ENCODE results near the gene CLASP1.
A peak's percentile ranks its signal among the peaks of the same experiment; 100 is the strongest.

Gene CLASP1

GRCh38 chr2:121359716-121360565, 289.3 kb downstream of the CLASP1 start:
- no peaks in the 10 kb centered on the region for H3K9me3 Mint-ChIP-seq
- H3K36me3 Mint-ChIP-seq = peaks cover 33% of the 10 kb centered on the region
- no peaks in the 10 kb centered on the region for H3K27me3 Mint-ChIP-seq
- DNase-seq = no peak
- H3K4me1 Mint-ChIP-seq = no peaks in the 10 kb centered on the region
- CTCF ChIA-PET = interaction anchor here (1.2 kb wide), 1 partner anchor 278 kb away, joined by 3 read pairs; no protein-coding TSS in a partner anchor
- no peak overlapping the region for H3K4me3 Mint-ChIP-seq
- H3K27ac Mint-ChIP-seq = no peak overlapping the region

DNA sequence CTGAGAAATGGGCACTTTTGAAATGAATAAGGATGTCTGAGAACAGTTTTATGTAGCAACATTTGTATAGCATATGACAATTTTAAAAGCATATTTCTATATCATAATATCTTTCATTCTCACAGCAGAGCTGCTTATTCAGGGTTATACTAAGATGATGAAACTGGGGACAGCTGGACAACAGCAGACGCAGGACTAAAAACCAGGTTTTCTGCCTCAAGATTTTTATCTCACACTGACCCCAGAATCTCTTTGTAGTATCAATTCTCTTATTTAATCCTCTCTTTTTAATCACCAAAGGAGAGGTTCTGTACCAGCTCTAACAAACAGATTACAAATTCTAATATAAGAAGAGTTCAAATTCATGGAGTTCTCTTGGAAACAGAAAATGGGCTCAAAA, 290.1 kb downstream of the CLASP1 start:
- Mint-ChIP-seq H3K4me3 (no peak overlapping the region), H3K27me3 (no peaks in the 10 kb centered on the region), H3K27ac (no peak overlapping the region), H3K36me3 (peaks cover 37% of the 10 kb centered on the region), H3K4me1 (no peaks in the 10 kb centered on the region), H3K9me3 (no peaks in the 10 kb centered on the region)
- CTCF ChIA-PET = interaction anchor here (1.2 kb wide), 1 partner anchor 277 kb away, joined by 3 read pairs; no protein-coding TSS in a partner anchor
- DNase-seq = no peak

DNA sequence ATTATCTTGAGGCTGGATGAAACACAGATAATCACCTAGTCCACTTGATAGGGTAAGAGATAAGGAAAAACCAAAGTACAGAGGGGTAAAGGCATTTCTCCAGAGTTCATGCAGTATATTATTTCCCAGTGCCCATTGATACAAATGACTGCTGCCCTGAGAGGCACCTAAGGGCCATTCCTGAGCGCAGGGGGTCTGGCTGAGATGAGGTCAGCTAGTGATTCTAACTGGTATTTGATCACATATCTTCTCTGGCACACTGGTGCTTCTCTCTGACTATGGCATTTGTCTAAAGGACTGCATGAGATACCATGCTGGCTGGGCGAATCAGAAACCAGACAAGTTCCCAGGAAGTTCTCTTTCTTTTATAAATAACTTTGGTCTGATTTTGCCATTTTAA, 291.0 kb downstream of the CLASP1 start:
- CTCF ChIA-PET = no interaction called here
- Mint-ChIP-seq H3K27me3 (no peaks in the 10 kb centered on the region), H3K4me3 (no peak overlapping the region), H3K27ac (no peak overlapping the region), H3K36me3 (peaks cover 34% of the 10 kb centered on the region), H3K9me3 (no peaks in the 10 kb centered on the region), H3K4me1 (no peaks in the 10 kb centered on the region)
- no peak for DNase-seq

DNA sequence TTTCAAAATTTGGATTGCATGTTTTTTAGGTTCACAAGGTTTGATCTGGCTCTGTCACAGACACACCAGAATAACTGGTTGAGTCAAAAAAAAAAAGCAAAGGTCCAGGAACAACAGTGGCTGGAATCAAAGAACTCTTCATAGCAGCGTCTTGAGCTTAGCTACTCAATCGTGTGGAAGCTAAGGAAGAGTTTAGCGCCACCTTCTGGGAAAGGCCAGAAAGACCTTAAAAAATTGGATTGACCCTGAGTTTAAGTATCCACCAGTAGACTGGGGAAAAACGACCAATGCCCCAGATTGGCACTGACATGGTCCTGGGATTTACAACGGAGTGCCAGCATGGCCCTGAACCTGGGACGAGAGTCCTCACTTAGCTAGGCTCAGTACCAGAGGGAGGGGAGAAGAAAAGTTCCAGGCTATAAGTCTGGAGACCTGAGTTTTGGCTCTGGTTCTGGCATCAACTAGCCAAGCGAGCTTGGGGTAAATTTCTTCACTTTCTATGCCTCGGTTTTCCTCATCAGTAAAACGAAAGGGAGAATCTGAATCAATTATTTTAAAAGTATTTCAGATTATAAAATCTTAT, 293.1 kb downstream of the CLASP1 start:
- peak; percentile 36 for DNase-seq
- Mint-ChIP-seq H3K4me3 (no peak overlapping the region), H3K9me3 (no peaks in the 10 kb centered on the region), H3K4me1 (no peaks in the 10 kb centered on the region), H3K27ac (no peak overlapping the region), H3K27me3 (no peaks in the 10 kb centered on the region), H3K36me3 (peaks cover 32% of the 10 kb centered on the region)
- CTCF ChIA-PET = interaction anchor here (0.6 to 4.3 kb wide), 16 partner anchors 10 to 397 kb away, joined by 3 to 24 read pairs (median 4); no protein-coding TSS in a partner anchor

DNA sequence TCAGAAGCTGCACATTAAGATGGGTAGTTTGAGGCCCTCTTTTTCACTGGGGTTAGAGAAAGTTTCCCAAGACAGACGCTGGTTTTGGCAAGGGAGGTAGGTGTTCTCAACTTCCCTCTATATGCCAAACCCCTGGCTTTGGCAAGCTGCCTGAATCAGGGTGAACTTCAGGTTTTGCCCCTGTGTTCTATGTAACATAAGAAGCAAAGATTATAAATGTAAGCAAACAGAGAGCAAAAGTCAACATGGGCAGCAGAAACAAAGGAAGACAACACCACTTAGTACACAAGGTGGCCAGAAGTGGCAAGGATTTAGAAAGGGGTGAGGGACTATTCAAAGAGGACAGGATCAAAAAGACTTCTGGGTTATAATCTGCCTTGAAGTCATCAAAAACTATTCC, 293.8 kb downstream of the CLASP1 start:
- no peaks in the 10 kb centered on the region for H3K9me3 Mint-ChIP-seq
- no peak for DNase-seq
- H3K27me3 Mint-ChIP-seq = no peaks in the 10 kb centered on the region
- no peak overlapping the region for H3K27ac Mint-ChIP-seq
- peaks cover 33% of the 10 kb centered on the region for H3K36me3 Mint-ChIP-seq
- H3K4me3 Mint-ChIP-seq = no peak overlapping the region
- CTCF ChIA-PET = interaction anchor here (0.6 to 4.3 kb wide), 14 partner anchors 10 to 1617 kb away, joined by 3 to 24 read pairs (median 4); no protein-coding TSS in a partner anchor
- no peaks in the 10 kb centered on the region for H3K4me1 Mint-ChIP-seq

DNA sequence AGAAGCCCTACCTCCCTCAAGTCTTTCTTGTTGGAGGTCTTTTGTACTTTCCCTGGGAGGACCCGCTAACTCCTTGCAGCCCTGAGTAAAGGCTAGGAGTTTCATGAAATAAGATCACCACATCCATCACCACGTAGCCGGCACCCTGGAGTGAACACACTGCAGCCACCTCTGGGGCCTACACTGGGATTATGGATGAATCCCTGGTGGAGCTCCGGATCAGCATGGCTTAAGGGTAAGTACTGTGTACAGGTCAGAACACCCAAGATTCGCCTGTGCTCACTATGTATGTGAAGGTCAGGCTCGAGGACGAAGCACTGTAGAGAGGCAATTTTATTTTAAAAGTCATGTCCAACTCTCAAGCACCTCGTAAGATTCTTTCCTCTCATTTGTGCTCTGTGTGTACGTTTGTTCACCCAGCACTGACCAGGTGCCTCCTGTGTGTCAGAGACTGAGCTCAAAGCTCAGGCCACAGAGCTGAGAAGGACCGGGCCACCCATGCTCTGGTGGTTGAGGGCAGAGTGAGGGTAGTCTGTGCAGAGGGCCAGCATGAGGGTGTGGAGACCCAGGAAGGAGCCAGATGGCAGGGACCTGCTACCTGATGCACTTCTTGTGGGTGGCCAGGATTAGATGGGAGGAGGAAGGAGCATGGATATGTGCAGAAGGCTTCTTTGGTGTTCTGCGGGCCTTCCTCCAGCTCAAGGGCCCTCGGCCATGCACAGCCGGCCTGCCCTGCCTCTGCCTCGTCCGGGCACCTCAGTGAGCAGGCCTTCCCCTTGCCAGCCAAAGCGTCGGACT, 297.5 kb downstream of the CLASP1 start:
- H3K4me3 Mint-ChIP-seq = no peak overlapping the region
- H3K9me3 Mint-ChIP-seq = no peaks in the 10 kb centered on the region
- DNase-seq = no peak
- H3K27ac Mint-ChIP-seq = peak overlapping the region; percentile 37
- no peaks in the 10 kb centered on the region for H3K27me3 Mint-ChIP-seq
- no peaks in the 10 kb centered on the region for H3K4me1 Mint-ChIP-seq
- peaks cover 41% of the 10 kb centered on the region for H3K36me3 Mint-ChIP-seq
- CTCF ChIA-PET = no interaction called here

DNA sequence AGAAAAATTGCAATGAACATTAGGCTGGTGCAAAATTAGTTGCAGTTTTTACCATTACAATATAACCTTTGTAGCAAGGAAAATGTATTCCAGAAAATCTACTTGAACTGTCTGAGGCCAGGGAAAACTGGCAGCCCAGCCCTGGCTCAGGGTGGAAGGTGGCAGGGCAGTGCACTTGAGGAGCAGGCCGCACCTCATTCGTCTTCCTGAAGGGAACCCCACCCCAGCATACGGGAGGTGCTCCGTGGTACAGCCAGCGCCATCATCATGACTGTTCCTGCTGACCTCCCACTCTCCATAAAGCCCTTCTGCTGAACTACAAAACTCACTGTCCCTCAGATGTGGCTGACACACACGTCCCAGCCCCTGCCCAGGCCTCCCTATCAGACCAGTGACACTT, 298.4 kb downstream of the CLASP1 start:
- peaks cover 38% of the 10 kb centered on the region for H3K36me3 Mint-ChIP-seq

GRCh38 chr2:121350402-121350775, 298.9 kb downstream of the CLASP1 start:
- CTCF ChIA-PET = interaction anchor here (0.7 kb wide), 1 partner anchor 54 kb away, joined by 3 read pairs; no protein-coding TSS in a partner anchor
- Mint-ChIP-seq H3K27ac (no peak overlapping the region), H3K9me3 (no peaks in the 10 kb centered on the region), H3K4me1 (no peaks in the 10 kb centered on the region), H3K4me3 (no peak overlapping the region), H3K27me3 (no peaks in the 10 kb centered on the region), H3K36me3 (peaks cover 34% of the 10 kb centered on the region)
- DNase-seq = no peak

More for the DNA sequence above, 298.4 kb downstream of the CLASP1 start:
- H3K9me3 Mint-ChIP-seq = no peaks in the 10 kb centered on the region
- no peak overlapping the region for H3K27ac Mint-ChIP-seq
- no peak overlapping the region for H3K4me3 Mint-ChIP-seq
- DNase-seq = no peak
- H3K4me1 Mint-ChIP-seq = no peaks in the 10 kb centered on the region
- H3K27me3 Mint-ChIP-seq = no peaks in the 10 kb centered on the region
- CTCF ChIA-PET = no interaction called here

GRCh38 chr2:121349721-121350401, 299.4 kb downstream of the CLASP1 start:
- Mint-ChIP-seq H3K9me3 (no peaks in the 10 kb centered on the region), H3K4me1 (no peaks in the 10 kb centered on the region), H3K27me3 (no peaks in the 10 kb centered on the region), H3K36me3 (peaks cover 35% of the 10 kb centered on the region), H3K27ac (no peak overlapping the region), H3K4me3 (no peak overlapping the region)
- CTCF ChIA-PET = interaction anchor here (0.7 kb wide), 1 partner anchor 53 kb away, joined by 3 read pairs; no protein-coding TSS in a partner anchor
- no peak for DNase-seq

DNA sequence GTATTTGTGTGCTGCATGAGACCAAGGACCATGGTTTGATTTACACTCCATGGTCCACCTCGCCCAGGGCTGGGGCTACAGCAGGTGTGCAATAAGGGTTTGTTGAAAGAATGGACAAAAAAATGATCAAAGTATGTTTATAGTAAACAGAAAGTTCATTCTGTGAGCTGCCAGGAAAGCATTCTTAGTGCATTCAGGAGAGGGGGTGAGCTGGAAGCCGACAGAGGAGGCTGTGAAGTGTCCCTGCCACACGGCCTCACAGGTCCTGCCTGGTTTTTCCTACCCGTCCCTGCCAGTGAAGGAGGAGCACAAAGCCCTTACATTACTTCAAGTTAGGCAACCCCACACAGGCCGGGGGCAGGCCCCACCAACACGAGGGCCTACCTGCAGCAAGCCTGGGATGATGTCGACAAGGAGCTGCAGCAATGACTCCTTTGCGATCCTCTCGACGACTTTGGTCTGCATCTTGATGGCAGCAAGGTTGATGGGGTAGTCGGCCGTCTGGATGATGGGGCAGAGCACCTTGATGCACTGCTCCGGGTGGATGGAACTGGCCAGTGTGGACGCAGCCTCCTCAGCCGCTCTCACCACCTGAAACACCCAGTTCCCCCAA, 301.0 kb downstream of the CLASP1 start:
- DNase-seq = no peak
- CTCF ChIA-PET = no interaction called here

DNA sequence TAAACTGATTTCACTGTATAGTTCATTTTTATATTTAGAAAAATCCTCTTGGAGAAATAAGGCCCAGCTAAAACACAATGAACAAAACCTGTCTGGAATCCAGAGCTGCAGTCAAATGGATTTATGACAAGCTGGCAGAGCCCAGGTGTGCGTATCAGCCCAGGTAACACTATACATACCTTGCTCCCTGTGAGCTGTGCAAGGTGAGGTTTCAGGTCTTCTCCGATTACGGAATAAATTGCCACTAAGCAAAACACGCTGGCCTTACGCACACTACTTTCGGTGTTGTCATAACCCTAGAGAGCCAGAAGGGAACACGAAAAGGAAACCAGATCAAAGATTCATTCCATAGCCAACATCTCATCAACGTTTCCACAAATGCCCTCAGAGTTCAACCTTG, 302.4 kb downstream of the CLASP1 start:
- Mint-ChIP-seq H3K36me3 (peaks cover 29% of the 10 kb centered on the region), H3K27me3 (no peaks in the 10 kb centered on the region), H3K9me3 (no peaks in the 10 kb centered on the region), H3K4me3 (no peak overlapping the region), H3K4me1 (no peaks in the 10 kb centered on the region), H3K27ac (no peak overlapping the region)
- CTCF ChIA-PET = no interaction called here
- no peak for DNase-seq

More for the DNA sequence above, 301.0 kb downstream of the CLASP1 start:
- no peak overlapping the region for H3K27ac Mint-ChIP-seq
- no peaks in the 10 kb centered on the region for H3K9me3 Mint-ChIP-seq
- H3K27me3 Mint-ChIP-seq = no peaks in the 10 kb centered on the region
- no peaks in the 10 kb centered on the region for H3K4me1 Mint-ChIP-seq
- peaks cover 29% of the 10 kb centered on the region for H3K36me3 Mint-ChIP-seq
- H3K4me3 Mint-ChIP-seq = no peak overlapping the region

- no peak for DNase-seq
- Mint-ChIP-seq H3K27ac (no peak overlapping the region), H3K27me3 (no peaks in the 10 kb centered on the region), H3K4me1 (no peaks in the 10 kb centered on the region), H3K36me3 (peaks cover 30% of the 10 kb centered on the region), H3K9me3 (no peaks in the 10 kb centered on the region), H3K4me3 (no peak overlapping the region)
- CTCF ChIA-PET = no interaction called here
These were observed 302.9 kb downstream of the CLASP1 start for GRCh38 chr2:121346407-121346806.

- H3K27ac Mint-ChIP-seq = no peak overlapping the region
These were observed 303.4 kb downstream of the CLASP1 start for GRCh38 chr2:121345887-121346286.

More at GRCh38 chr2:121345887-121346286, 303.4 kb downstream of the CLASP1 start:
- DNase-seq = no peak
- no peaks in the 10 kb centered on the region for H3K4me1 Mint-ChIP-seq
- H3K9me3 Mint-ChIP-seq = no peaks in the 10 kb centered on the region
- CTCF ChIA-PET = interaction anchor here (0.7 kb wide), 1 partner anchor 8 kb away, joined by 3 read pairs; no protein-coding TSS in a partner anchor
- H3K4me3 Mint-ChIP-seq = no peak overlapping the region
- peaks cover 30% of the 10 kb centered on the region for H3K36me3 Mint-ChIP-seq
- H3K27me3 Mint-ChIP-seq = no peaks in the 10 kb centered on the region

Measured in activated naive CD4-positive, alpha-beta T cell treated with anti-CD3 and anti-CD28 coated beads, Interleukin-2, amount 10 ng/mL, durations not matched to agents 7 days and 5 days (primary cell).